Activated CD4-positive, alpha-beta T cell treated with anti-CD3 and anti-CD28 coated beads, Interleukin-2, amount 50 U/mL, for 24 hours (primary cell): ENCODE results near the gene SNX27.
A peak's percentile ranks its signal among the peaks of the same experiment; 100 is the strongest.

Source experiments
- DNase-seq, 2 donors: peaks; one replicate each; pipeline ENCODE4 v3.0.0-alpha.2; 2020; ENCODE audit warnings: low read depth in 1 of 2, low spot score in 1 of 2

Gene SNX27

DNA sequence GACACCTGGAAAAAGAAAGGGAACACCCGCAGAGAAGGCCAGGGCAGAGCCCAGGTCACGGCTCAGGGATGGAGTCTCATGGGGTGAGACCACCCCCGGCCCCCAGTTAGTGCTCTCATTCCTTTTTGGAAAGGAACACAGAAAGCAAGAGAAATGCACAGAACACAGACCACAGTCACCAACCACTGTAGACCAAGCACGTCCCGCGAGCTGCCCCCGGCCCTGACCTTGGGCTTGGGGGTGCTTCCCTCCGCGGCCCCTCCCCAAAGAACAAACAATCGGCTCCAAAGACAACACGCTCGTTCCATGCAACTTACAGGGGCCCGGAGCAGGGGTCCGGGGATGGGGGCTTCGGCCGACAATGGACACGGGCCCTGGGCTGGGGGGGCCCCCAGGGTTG, 92.0 kb downstream of the SNX27 start:
- no peak for DNase-seq

DNA sequence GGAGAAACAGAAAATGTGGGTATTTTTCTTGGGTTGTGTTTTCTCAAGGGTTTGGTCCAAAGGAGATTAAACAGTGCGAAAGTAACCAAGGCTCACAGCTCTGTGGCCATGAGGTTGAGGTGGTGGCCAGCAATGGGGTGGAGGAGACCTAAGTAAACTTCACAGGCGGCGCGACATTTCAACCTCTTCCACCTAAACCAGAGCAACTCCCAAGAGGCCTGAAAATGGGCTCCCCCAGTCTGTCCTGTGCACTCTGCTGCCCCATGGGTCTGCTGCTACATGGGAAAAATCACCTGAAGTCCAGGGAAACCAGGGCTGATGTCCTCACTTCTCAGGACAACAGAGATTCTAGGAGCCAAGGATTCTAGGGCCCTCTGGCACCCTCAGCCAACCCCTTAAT, 92.4 kb downstream of the SNX27 start:
- no peak for DNase-seq

DNA sequence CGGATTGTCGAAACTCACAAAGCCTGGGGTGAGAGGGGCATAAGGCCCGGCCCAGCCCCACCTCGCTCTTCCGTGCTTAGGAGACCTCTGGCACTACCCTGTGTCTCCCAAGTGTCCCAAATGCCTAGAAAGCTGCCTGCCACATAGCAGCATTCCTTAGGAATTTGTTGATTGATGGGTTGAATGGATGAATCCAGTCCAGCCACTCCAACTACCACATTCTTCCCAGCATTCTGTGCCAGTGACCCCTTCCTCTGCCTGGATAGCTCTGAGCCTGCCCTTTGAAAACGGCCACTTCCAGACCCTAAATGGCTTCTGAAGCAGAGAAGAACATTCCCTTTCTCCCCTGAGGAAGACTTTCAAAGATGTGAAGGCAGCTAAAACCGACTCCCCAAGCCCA, 93.3 kb downstream of the SNX27 start:
- no peak for DNase-seq

DNA sequence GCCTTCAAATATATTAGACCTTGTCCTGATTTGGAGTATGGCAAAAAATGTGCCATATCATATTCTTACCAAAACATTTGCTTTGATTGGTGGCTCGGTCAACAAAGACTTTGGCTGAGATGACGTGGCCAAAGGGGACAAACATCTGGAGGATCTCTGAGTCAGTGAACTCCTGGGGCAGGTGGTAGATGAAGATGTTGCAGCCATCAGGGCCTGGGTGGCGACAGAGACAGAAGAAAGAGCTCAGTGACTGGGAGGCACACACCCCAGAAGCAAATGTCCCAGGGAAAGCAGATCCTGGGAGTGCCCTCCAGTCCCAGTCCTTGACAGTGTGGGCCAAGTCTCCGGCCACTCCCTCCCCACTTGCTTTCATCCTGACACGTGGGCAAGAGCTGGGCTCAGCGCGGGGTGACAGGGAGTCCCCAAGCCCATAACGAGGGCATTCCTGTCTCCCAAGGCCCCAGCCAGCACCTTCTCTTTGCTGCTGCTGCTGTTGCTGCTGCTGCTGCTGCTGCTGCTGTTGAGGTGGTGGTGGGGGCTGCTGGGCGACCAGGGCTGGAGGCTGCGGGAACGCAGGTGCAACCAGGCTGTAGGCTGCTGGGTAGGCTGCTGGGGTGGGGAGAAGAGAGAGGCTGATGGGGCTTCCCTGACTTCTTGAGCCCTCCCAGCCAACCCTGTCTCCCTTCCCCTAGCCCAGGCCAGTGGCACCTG, 94.1 kb downstream of the SNX27 start:
- DNase-seq, result no peak

DNA sequence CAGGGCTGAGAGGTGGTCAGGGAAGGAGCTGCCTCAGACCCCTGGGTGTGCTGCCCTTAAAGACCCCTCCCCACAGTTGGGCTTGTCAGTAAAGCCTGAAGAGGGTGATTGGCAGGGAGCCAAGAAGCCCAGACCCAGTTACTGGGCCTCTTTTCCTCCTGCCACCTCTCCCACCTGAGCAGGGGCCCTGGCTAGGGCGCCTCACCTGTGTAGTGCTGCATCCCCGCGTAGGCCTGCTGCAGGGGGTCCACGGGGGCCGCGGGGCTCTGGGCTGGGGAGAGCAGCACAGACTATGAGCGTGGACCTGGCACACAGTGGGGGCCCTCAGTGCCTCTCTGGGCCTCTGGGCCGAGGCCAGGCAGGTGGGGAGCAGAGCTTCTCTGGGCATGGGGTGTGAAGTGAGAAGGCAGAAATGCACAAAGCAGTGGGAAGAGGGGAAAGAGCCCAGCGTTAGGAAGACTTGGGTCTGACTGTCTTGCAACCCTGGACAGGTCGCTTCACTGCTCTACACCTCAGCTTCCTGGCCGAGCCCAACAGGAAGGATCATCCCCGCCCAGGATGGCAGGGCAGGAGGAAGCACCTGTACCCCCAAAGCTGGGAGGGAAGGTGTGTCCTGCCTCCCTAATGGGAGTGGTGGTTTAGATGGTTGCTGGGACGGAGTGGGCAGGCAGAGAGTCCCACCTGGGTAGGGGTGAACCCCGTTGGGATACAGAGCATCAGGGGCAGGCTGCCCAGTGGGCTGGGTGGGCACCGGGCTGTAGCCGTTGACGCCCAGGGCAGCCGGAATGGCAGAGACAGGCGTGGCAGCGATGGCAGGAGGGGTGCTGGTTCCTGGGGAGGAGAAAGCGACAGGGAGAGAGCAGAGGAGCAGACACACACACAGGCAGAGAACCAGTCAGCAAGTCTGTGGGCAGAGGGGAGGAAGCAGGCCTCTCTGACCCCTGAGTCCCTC, 94.9 kb downstream of the SNX27 start:
- DNase-seq, result no peak

DNA sequence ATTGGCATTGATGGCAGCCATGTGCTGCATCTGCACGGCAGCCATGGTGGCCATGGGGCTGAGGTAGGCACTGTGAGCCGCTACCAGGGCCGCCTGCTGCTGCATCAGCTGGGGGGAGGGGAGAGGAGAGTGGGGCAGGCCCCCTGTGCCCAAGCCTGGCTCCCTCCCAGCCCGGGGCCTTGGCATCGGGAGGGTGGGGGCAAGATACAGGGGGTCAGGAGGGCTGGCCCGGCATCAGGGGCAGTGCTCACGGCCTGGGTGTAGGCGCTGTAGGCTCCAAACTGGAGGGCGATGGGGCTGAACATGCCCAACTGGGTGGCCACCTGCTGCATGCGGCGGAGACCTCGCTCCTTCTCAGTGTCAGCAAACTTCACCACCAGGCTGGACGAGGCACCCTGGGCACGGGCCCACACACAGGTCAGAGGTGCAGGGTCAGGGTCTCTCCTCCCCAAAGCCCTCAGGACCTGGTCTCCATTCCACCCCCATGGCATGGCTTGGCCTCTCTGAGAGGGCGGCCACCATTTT, 95.8 kb downstream of the SNX27 start:
- DNase-seq, result no peak

DNA sequence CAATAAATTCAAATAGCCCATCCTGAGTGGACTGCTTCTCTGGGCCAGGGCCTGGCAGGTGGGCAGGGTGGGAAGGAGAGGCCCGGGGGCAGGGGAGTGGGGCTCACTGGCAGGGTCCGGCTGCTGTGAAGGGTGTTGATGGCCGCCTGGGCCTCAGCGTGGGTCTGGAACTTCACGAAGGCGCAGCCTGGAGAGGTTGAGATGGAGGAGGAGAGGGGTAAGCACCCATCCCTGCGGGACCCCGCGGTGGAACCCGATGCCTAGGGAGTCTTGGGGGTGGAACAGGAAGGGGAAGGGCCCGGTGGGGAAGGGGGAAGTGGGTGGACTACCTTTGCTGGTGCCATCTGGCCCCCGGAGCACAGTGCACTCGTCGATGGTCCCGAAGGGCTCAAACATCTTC, 97.0 kb downstream of the SNX27 start:
- DNase-seq, result no peak

DNA sequence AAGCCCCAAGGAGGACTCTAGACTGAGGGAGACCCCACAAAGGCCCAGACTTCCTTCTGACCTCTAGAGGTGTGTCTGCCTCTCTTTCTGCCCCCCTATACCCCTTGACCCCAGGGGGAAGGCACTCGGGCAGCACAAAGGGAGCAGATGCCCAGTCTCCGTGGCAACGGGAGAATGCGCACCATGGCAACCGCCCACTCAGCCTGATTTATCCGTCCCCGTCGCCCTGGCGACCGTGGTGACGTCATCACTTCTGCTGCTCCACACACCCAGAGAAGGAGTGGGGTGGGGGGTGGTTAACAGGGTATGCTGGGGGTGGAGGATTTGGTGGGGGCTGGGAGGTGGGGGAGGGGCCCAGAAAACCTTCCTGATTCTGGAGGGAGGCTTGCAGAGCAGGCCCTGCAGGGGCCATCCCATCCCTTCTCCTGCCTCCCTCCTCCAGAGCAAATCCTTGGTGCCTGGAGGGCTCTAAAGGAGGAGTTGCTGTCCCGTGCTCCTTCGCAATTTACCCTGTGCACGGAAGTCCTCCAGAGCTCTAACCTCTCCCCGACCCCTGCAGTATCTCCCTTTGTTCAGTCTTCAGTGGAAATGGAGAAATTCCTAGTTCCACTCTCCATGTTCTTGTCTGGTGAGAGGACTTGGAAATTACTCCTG, 98.5 kb downstream of the SNX27 start:
- peak; percentile 13 to 22 for DNase-seq

DNA sequence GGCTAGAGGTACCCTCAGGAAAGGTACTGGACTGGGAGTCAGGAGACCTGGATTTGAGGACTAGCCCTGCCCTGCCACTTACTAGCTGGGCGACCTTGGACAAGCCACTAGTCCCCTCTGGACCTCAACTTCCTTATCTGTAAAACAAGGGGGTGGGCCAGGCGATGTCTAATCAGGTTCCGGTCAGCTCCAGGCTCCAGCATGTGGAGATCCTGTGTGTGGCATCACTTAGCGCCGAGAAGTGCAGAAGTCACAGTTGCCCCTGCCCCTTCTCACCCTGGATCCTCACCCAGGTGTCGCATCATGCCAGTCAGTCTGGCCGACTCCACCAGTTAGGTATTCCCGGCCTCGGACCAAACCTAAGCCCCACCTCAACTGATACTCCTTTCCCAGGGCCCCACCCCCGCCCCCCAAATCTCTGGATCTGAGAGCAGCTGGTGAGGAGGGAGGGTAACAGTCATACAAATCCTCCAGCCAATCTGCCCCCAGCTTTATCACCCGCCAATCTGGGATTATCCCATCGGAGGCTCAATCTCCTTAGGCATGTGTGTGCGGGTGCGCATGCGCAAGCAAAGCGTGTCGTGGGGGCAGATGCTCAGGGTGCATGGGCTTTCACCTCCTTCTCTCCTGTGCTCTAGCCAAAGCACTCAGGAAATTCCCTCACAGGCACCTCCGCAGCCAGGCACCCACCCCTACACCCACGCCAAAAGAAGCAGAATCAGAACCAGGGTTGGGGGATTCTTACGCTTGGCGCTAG, 99.4 kb downstream of the SNX27 start:
- no peak for DNase-seq

DNA sequence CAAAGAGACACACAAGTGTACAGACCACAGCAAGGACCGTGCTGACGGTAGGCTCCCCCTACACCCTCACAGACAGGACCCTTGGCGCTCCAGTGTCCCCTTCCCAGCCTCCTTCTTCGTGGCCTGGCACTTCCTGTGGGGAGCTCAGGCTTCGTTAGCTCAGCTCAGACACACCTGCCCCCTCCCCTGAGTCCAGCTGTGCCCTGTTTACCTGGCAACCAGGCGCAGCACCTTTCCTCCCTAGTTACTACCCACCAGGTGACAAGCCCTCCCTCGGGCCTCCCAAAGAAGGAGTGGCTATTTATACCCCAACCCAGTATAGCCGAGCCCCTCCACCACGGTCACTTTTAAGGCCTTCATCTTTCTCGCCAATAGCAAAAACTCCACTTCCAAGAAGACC, 100.1 kb downstream of the SNX27 start:
- DNase-seq, result no peak

DNA sequence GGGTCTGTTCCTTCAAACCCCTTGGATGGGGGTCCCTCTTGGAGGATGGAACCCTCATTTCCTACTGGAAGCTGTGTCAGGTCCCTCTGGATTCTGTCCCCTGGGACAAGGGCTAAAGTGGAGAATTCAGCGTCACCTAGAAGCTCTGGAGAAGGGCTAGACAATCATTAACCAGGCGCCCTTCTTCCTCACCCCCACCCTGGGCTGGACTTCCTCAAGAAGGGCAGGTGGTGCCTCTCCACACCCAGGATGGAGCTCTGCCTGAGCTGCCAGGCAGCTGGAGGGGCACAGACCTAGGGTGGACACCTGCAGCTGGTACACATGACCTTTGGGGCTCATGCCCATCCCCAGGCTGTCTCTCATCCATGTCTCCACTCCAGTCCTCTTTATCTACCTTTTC, 101.2 kb downstream of the SNX27 start:
- no peak for DNase-seq

DNA sequence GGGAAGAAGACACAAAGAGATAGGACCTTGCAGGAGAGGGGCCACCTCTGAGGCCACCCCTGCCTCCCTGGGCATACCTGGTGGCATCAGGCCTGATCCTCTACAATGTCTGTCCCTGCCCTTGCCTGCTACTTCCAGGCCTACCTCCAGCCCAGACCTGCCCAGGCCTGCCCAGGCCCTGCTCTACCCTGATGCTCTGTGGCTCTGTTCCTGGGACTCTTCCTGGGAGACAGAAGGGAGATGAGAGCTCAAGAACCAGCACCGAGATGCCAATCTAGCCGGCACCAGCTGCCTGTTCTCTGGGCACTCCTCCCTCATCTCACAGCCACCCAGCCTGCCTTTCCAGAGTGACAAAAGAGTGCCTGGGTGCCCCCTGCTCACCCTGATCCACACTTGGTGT, 102.0 kb downstream of the SNX27 start:
- no peak for DNase-seq

DNA sequence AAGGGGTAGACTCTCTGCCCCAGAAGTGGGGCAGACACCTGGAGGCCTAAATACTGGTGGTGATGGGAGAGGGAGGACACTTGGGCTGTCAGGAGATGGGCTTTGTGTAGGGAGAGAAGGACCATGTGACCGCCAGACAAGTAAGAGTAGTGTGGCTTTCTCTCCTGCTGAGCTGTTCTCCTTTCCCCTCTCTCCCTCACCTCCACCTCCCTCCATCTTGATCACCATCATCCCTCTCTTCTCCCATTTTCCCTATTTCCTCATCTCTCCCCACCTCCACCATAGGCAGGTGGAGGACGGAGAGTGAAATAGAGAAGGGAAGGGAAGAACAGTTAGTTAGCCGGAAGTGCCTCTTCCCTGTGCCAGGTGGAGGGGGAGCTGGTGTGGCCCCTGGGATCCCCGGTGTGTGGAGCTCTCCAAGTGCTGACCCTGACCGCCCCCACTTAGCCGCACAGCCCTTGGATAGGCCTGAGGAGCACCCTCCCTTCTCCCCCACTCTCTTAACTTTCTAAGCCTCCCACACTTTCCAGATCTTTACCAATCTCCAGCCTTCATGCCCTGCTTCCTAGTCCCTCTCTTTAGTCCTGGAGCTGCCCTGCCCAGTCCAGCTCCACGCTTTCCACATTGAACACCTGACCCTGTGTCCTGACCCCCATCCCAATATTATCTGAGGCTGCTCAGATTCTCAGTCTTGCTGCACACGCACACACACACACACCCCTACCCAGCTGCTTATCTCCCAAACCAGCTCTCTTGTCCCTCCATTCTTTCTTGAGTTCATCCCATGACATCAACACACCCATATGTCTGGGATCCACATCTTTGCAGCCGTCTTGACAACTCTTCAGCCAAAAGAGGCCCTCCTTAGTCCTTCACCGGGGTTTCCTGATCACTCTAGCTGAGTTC, 103.2 kb downstream of the SNX27 start:
- DNase-seq, result no peak

DNA sequence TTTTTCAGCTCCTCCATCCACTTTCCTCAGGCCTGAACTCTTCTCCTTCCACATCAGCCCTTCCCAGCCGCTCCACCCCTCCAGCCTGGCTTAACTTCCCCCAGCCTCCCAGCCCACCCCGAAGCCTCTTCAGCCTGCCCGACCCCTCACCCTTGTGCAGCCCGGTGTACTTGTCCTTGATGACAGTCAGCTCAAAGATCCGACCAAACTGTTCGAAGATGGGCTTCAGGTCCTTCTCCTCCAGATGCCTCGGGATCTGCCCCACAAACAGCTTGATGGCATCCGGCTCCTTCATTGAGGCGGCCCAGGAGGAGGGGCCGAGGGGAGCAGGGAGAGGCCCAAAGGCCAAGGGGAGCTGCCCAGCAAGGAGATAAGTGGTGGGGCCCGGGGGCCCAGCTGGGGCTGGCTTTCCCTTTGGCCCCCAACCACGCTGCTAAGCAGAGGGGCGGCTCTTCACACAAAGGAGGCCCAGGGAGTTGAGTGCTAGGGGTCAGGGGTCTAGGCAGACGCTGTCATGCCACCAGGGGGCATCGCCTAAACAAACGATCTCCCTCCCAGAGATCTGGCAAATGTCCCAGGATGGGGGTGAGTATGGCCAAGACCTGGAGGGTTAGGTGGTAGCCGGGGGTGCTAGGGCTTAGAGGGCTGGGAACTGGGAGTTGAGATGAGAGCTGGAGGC, 104.0 kb downstream of the SNX27 start:
- DNase-seq, result no peak

DNA sequence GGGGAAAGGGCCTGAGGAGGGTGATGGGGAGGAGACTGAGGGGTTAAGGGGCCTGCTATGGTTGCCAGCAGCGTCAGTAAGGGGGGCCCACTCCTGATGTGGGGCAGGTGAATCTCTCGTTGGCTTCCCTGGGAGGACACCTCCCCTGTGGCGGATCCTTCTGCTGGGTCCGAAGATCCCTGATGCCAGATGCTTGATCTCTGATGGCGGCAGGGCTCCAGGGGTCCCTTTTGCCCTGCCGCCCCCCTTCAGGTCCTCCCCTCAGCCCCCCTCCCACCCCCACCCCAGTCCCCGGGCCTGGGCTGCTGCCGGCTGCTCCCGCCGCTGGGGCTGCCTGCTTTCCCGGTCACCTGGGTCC, 104.5 kb downstream of the SNX27 start:
- DNase-seq, result no peak

DNA sequence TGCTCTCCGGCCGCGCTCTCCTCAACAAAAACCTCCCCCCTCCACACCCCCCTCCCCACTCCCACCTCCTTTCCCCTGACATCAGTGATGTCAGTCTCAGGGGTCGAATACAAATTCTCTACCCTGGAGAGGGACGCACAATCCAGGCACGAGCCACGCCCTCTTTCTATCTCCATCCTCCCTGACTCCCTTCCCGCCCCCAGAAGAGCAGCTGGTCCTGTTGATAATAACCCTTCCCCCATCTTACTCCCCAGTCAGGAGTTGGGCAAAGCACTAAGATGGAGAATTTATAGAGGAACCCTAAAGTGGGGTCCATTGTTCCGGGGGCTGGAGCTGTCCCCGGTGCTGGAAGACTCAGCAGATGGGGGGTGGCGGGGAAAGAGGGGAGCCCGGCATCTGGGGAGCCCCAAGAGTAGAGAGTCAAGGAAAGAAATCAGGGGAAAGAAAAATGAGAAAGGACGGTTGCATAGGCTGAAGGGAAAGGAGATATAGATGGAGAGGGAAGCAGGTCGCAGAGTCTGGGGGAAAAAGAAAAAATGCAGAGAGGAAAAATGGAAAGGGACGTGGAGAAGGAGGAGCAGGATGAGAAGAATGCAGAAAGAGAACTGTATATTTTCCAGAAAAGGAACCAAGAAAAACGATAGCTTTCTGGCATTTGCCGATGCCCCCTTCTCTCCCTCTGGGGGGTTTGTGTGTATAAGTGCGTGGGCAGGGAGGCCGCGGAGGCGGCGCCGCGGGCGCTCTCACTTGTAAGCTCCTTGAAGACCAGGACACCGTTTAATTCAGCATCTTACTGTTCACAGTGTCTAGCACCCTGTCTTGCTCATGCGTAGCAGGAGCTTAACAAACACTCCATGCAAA, 105.2 kb downstream of the SNX27 start, which contains the start of gene CELF3:
Gene CELF3, minus strand, starts transcription at position 33 of the 861 bp plus-strand sequence. CDS start 783 bp downstream, outside the sequence.
- DNase-seq, result no peak

DNA sequence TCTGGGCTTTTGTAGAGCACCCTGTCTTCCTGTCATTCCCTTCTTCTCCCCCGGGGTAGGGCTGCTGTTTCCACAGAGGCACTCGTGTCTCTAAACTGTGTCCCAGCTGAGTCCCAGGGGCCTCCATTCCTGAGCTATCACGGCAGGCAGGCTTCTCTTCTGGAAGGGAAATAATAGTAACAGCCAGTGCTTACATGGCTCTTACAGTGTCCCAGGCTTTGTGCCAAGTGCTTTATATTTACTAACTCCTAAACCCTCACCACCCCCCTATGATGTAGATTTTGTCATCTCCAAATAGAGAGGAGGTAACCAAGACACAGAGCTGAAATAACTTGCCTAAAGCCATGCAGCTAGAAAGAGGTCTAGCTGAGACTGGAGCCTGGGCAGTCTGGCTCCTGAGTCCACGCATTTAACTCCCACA, 106.2 kb downstream of the SNX27 start:
- DNase-seq, result no peak

DNA sequence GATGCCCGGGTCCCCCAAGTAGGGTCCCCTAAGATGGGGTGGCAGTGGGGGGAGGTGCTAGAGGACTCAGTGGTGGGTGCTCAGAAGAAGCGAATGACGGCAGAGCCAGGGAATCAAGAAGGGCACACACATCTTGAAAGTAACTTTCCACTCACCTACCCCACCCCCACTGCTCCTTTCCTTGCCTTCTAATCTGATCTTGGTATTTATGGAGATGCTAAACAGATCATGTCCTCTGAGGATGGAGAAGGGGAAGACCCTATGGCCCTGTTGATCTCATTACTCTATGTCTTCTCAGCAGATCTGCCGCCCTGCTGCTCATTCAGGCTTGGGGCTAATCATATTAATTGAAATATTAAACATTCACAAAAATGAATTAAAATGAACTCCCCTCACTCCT, 106.8 kb downstream of the SNX27 start:
- DNase-seq, result no peak
